IMR-90 (cell line): ENCODE data around the gene ILF3. TPM values are rescaled to one million over a fixed set of nuclear protein-coding genes. Genes with fewer than 3 reads are reported as not detected.

Experiments used
- ATAC-seq: fragments of 200-7000 bp; cut with Tn5 transposase; 2 replicates; pipeline ENCODE4 v1.9.1; 2020; ENCODE audit warnings: low read depth, mild to moderate bottlenecking, moderate library complexity
- BruUV-seq: library from RNA; stranded (reverse); fragments of 400-500 nt; replicated peaks from 2 replicates; lab custom pipeline; 2021; lab: Mats Ljungman, UMichigan
- CTCF ChIA-PET: fragments of 300-600 bp; formaldehyde crosslinking; extraction: SDS; loops from one replicate; lab custom pipeline; 2021; ENCODE audit warnings: antibody characterized with exemption; lab: Yijun Ruan, JAX
- POLR2A ChIA-PET: fragments of 300-600 bp; sonication (Branson Sonifier 250); formaldehyde crosslinking; loops from one replicate; lab custom pipeline; 2022; ENCODE audit warnings: antibody characterized with exemption; ENCODE audit not compliant: unreplicated experiment; lab: Charles Lee
- DNase-seq: peaks from one replicate; pipeline ENCODE4 v3.0.0; 2013
- H2AFZ ChIP-seq: replicated peaks from 2 replicates; pipeline ENCODE3; 2013; ENCODE audit warnings: low read length, mild to moderate bottlenecking; ENCODE audit not compliant: poor library complexity
- H2AK5ac ChIP-seq: 2 replicates; pipeline ENCODE4 v1.6.1; 2013; ENCODE audit warnings: low read depth, low read length, inconsistent platforms
- H2AK9ac ChIP-seq: replicated peaks from 2 replicates; pipeline ENCODE3; 2013; ENCODE audit warnings: mild to moderate bottlenecking, low read depth, low read length, moderate library complexity; ENCODE audit not compliant: poor library complexity
- H2BK120ac ChIP-seq: 2 replicates; pipeline ENCODE4 v1.6.1; 2013; ENCODE audit warnings: low read depth, low read length, inconsistent platforms
- H2BK15ac ChIP-seq: 3 replicates; pipeline ENCODE4 v1.6.1; 2013; ENCODE audit warnings: low read depth, low read length, inconsistent platforms
- H2BK20ac ChIP-seq: 2 replicates; pipeline ENCODE4 v1.6.1; 2013; ENCODE audit warnings: low read depth, mild to moderate bottlenecking, inconsistent platforms, low read length, moderate library complexity
- H2BK5ac ChIP-seq: 2 replicates; pipeline ENCODE4 v1.6.1; 2013; ENCODE audit warnings: mild to moderate bottlenecking, low read depth, low read length, inconsistent platforms; ENCODE audit not compliant: poor library complexity, severe bottlenecking
- H3K14ac ChIP-seq: replicated peaks from 2 replicates; pipeline ENCODE4 v1.6.1; 2013; ENCODE audit warnings: low read depth, low read length, inconsistent platforms
- H3K18ac ChIP-seq: 2 replicates; pipeline ENCODE4 v1.6.1; 2013; ENCODE audit warnings: low read depth, low read length, control low read depth
- H3K23ac ChIP-seq: 2 replicates; pipeline ENCODE4 v1.6.1; 2013; ENCODE audit warnings: low read depth, low read length, inconsistent platforms
- H3K27ac ChIP-seq: 2 replicates; pipeline ENCODE4 v1.5.1; 2013; ENCODE audit warnings: mild to moderate bottlenecking, control low read depth, low read length; ENCODE audit not compliant: insufficient read depth
- H3K27me3 ChIP-seq: 2 replicates; pipeline ENCODE4 v1.6.1; 2013; ENCODE audit warnings: low read length; ENCODE audit not compliant: control insufficient read depth, insufficient read depth
- H3K36me3 ChIP-seq: 2 replicates; pipeline ENCODE4 v1.6.1; 2013; ENCODE audit warnings: low read length, mixed read lengths; ENCODE audit not compliant: control insufficient read depth, insufficient read depth
- H3K4ac ChIP-seq: 2 replicates; pipeline ENCODE4 v1.6.1; 2013; ENCODE audit warnings: low read depth, low read length, inconsistent platforms
- H3K4me1 ChIP-seq: 2 replicates; pipeline ENCODE4 v1.6.1; 2013; ENCODE audit warnings: low read length, mixed read lengths; ENCODE audit not compliant: control insufficient read depth, insufficient read depth
- H3K4me2 ChIP-seq: 2 replicates; pipeline ENCODE4 v1.6.1; 2013; ENCODE audit warnings: low read depth, mild to moderate bottlenecking, control low read depth, low read length, moderate library complexity
- H3K4me3 ChIP-seq: 2 replicates; pipeline ENCODE4 v1.5.1; 2013; ENCODE audit warnings: low read depth, mild to moderate bottlenecking, control low read depth, low read length, moderate library complexity; ENCODE audit not compliant: insufficient read depth
- H3K56ac ChIP-seq: 2 replicates; pipeline ENCODE4 v1.6.1; 2013; ENCODE audit warnings: low read length, inconsistent platforms; ENCODE audit not compliant: insufficient read depth; ENCODE audit errors: extremely low read depth
- H3K79me1 ChIP-seq, 2 experiments: 2 replicates each; pipeline ENCODE4 v1.6.1; 2013; ENCODE audit warnings: low read length in 2 of 2, inconsistent platforms in 1 of 2, low read depth in 1 of 2
- H3K9ac ChIP-seq: 2 replicates; pipeline ENCODE4 v1.6.1; 2013; ENCODE audit warnings: low read depth, low read length, control low read depth
- H3K9me1 ChIP-seq: 2 replicates; pipeline ENCODE4 v1.6.1; 2013; ENCODE audit warnings: low read length, inconsistent platforms; ENCODE audit not compliant: insufficient read depth
- H3K9me3 ChIP-seq: 2 replicates; pipeline ENCODE4 v1.6.1; 2013; ENCODE audit warnings: low read length; ENCODE audit not compliant: control insufficient read depth, insufficient read depth
- H4K20me1 ChIP-seq: 2 replicates; pipeline ENCODE4 v1.6.1; 2013; ENCODE audit warnings: low read length, inconsistent platforms; ENCODE audit not compliant: insufficient read depth
- H4K5ac ChIP-seq: 2 replicates; pipeline ENCODE4 v1.6.1; 2013; ENCODE audit warnings: mild to moderate bottlenecking, low read depth, low read length, control low read depth
- H4K8ac ChIP-seq, 2 experiments: 2 replicates each; pipeline ENCODE4 v1.6.1; 2013; ENCODE audit warnings: low read depth in 2 of 2, low read length in 2 of 2, control low read depth in 1 of 2, inconsistent platforms in 1 of 2
- H4K91ac ChIP-seq: 2 replicates; pipeline ENCODE4 v1.6.1; 2013; ENCODE audit warnings: low read depth, low read length, inconsistent platforms; ENCODE audit not compliant: insufficient read depth
- BHLHE40 ChIP-seq: fragments of 150-350 bp; IDR thresholded peaks from 2 replicates; pipeline ENCODE4 v1.6.1; 2016; ENCODE audit warnings: mild to moderate bottlenecking, low read depth, low read length
- CEBPB ChIP-seq: IDR thresholded peaks from 2 replicates; pipeline ENCODE4 v1.6.1; 2012; ENCODE audit warnings: low read depth, low read length, improper control_type of control experiment
- CHD1 ChIP-seq: IDR thresholded peaks from 2 replicates; pipeline ENCODE4 v1.6.1; 2012; ENCODE audit warnings: low read depth, low read length, improper control_type of control experiment
- FOS ChIP-seq: fragments of 150-350 bp; IDR thresholded peaks from 2 replicates; pipeline ENCODE4 v1.6.1; 2016; ENCODE audit warnings: low read depth, low read length
- MAFK ChIP-seq: IDR thresholded peaks from 2 replicates; pipeline ENCODE4 v1.6.1; 2012; ENCODE audit warnings: low read depth, low read length, improper control_type of control experiment
- MAZ ChIP-seq: IDR thresholded peaks from 2 replicates; pipeline ENCODE4 v1.6.1; 2012; ENCODE audit warnings: low read depth, mild to moderate bottlenecking, low read length, improper control_type of control experiment, moderate library complexity, borderline replicate concordance
- MXI1 ChIP-seq: IDR thresholded peaks from 2 replicates; pipeline ENCODE4 v1.6.1; 2012; ENCODE audit warnings: low read depth, mild to moderate bottlenecking, low read length, moderate library complexity, borderline replicate concordance
- NFE2L2 ChIP-seq: fragments of 150-350 bp; IDR thresholded peaks from 2 replicates; pipeline ENCODE4 v1.6.1; 2016; ENCODE audit warnings: low read depth, mild to moderate bottlenecking, low read length
- POLR2A ChIP-seq: IDR thresholded peaks from 2 replicates; pipeline ENCODE4 v1.6.1; 2012; ENCODE audit warnings: mild to moderate bottlenecking, low read depth, low read length
- RAD21 ChIP-seq: IDR thresholded peaks from 2 replicates; pipeline ENCODE4 v1.6.1; 2012; ENCODE audit warnings: low read length, improper control_type of control experiment
- RCOR1 ChIP-seq: IDR thresholded peaks from 2 replicates; pipeline ENCODE4 v1.6.1; 2012; ENCODE audit warnings: mild to moderate bottlenecking, low read length, improper control_type of control experiment; ENCODE audit not compliant: insufficient replicate concordance
- RFX5 ChIP-seq: IDR thresholded peaks from 2 replicates; pipeline ENCODE4 v1.8.0; 2012; ENCODE audit warnings: low read depth, mild to moderate bottlenecking, low read length, moderate library complexity
- SMC3 ChIP-seq: fragments of 150-350 bp; IDR thresholded peaks from 2 replicates; pipeline ENCODE4 v1.6.1; 2016; ENCODE audit warnings: low read depth, mild to moderate bottlenecking, antibody characterized with exemption, low read length, moderate library complexity
- WGBS, 2 experiments: methylation state at CpG; one replicate each; pipeline versions ENCODE4 v1.1.5 to v1.1.7; 2013; ENCODE audit warnings: missing lambda C conversion rate in 2 of 2; ENCODE audit not compliant: insufficient read length in 1 of 2; ENCODE audit errors: extremely low coverage in 2 of 2; 5-methylcytosine and 5-hydroxymethylcytosine counted together
- dilution Hi-C: fragments of 300-500 bp; cut with HindIII; formaldehyde crosslinking; loops from one replicate; pipeline ENCODE4 v1.14.3; 2018; ENCODE audit warnings: low sequenced_read_pairs; ENCODE audit not compliant: unreplicated experiment
- in situ Hi-C: fragments of 300-500 bp; cut with MboI; formaldehyde crosslinking; loops from 3 replicates; pipeline ENCODE4 v1.14.3; 2019; ENCODE audit warnings: low sequenced_read_pairs, inconsistent platforms, mixed read lengths
- intact Hi-C: fragments of 100-400 bp; cut with micrococcal nuclease; formaldehyde crosslinking; loops from 2 replicates; pipeline ENCODE4 v1.10.0; 2022
- polyA plus RNA-seq, 3 experiments: library from polyadenylated mRNA; depleted of rRNA; stranded (reverse); fragments of >200 nt; gene quantifications; 2 replicates each; pipeline ENCODE4 v1.2.3, GENCODE V29; 2012; ENCODE audit warnings: low replicate concordance in 1 of 3
- total RNA-seq: library from RNA; depleted of rRNA; stranded (reverse); fragments of >200 nt; gene quantifications from 2 replicates; pipeline ENCODE4 v1.2.3, GENCODE V29; 2012
- TF ChIP-seq, protein P1 (sequence below): fragments of 150-350 bp; IDR thresholded peaks from 2 replicates; pipeline ENCODE4 v1.6.1; 2016; ENCODE audit warnings: low read depth, mild to moderate bottlenecking, low read length, moderate library complexity, borderline replicate concordance
- TF ChIP-seq, protein P2 (sequence below): fragments of 150-350 bp; IDR thresholded peaks from 2 replicates; pipeline ENCODE4 v1.6.1; 2017; ENCODE audit warnings: mild to moderate bottlenecking, antibody characterized with exemption, low read length, low read depth
- TF ChIP-seq, protein P3 (sequence below): conservative IDR thresholded peaks from 2 replicates; pipeline ENCODE4 v1.5.1; 2012; ENCODE audit warnings: mild to moderate bottlenecking, low read depth, low read length, improper control_type of control experiment

The ILF3 gene
- total and polyA plus RNA-seq, 2 of the 4 experiments (the other 2 are of a cell fraction): 120 to 166 TPM

DNA sequence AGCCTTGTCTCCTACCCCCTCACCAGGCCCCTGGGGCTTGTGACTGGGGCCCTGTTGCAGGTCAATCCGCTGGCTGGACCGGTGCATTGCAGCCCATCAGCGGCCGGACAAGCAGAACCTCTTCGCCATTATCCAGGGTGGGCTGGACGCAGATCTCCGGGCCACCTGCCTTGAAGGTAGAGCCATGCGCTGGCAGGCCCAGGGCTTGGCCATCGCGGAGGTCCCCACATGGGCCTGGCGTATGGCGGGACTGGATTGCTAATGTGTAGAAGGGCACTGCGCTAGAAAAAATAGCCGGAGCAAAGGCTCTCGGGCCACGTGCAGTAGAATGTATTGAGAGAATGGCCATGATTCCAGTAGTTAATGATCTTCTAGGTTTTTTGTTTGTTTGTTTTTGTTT, 53.3 kb downstream of the ILF3 start:
- Histone ChIP-seq H2AK5ac (no peak overlapping the region), H3K27me3 (no peaks in the 10 kb centered on the region), H2BK20ac (no peak overlapping the region), H4K8ac (no peak overlapping the region), H3K4me1 (peaks cover 3% of the 10 kb centered on the region; the same call in 1 of the 2 replicates), H4K91ac (no peak overlapping the region), H4K5ac (no peak overlapping the region), H3K4me2 (no peak overlapping the region), H3K36me3 (peaks cover 11% of the 10 kb centered on the region), H3K9me1 (0 out of 2 replicates have a peak, but pooled peaks cover 4% of the 10 kb centered on the region), H2AK9ac (no peak overlapping the region), H2BK5ac (no peak overlapping the region), H3K79me1 (peaks cover 1 to 5% of the 10 kb centered on the region in 2 experiments), H3K18ac (no peak overlapping the region), H3K27ac (no peak overlapping the region), H3K4ac (no peak overlapping the region), H3K4me3 (no peak overlapping the region), H3K56ac (no peak overlapping the region), H2BK120ac (no peak overlapping the region), H2AFZ (no peak overlapping the region), H3K9ac (no peak overlapping the region), H2BK15ac (no peak overlapping the region), H3K14ac (no peak overlapping the region), H4K20me1 (no peaks in the 10 kb centered on the region), H3K9me3 (no peaks in the 10 kb centered on the region), H3K23ac (no peak overlapping the region)
- in situ Hi-C loops (no loop called here), dilution Hi-C loops (no loop called here), intact Hi-C loops (no loop called here)
- DNase-seq: no peak
- BruUV-seq: no TSS peak
- WGBS, 2 experiments: 95% methylated on average over 15 of the region's 16 CpGs; no CpG with 5 or more reads in 1 of the 2 experiments
- ChIA-PET CTCF (no interaction called here), POLR2A (no interaction called here)
- ATAC-seq: no peak
- TF ChIP-seq MXI1 (no peak), POLR2A (no peak), SMC3 (no peak), RFX5 (no peak), MAFK (no peak), FOS (no peak), BHLHE40 (no peak), CEBPB (no peak), RCOR1 (no peak), MAZ (no peak), CHD1 (no peak), RAD21 (no peak), NFE2L2 (no peak)
- TF ChIP-seq, protein P1, sequence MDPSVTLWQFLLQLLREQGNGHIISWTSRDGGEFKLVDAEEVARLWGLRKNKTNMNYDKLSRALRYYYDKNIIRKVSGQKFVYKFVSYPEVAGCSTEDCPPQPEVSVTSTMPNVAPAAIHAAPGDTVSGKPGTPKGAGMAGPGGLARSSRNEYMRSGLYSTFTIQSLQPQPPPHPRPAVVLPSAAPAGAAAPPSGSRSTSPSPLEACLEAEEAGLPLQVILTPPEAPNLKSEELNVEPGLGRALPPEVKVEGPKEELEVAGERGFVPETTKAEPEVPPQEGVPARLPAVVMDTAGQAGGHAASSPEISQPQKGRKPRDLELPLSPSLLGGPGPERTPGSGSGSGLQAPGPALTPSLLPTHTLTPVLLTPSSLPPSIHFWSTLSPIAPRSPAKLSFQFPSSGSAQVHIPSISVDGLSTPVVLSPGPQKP: no peak
- TF ChIP-seq, protein P2, sequence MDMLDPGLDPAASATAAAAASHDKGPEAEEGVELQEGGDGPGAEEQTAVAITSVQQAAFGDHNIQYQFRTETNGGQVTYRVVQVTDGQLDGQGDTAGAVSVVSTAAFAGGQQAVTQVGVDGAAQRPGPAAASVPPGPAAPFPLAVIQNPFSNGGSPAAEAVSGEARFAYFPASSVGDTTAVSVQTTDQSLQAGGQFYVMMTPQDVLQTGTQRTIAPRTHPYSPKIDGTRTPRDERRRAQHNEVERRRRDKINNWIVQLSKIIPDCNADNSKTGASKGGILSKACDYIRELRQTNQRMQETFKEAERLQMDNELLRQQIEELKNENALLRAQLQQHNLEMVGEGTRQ: no peak
- TF ChIP-seq, protein P3, sequence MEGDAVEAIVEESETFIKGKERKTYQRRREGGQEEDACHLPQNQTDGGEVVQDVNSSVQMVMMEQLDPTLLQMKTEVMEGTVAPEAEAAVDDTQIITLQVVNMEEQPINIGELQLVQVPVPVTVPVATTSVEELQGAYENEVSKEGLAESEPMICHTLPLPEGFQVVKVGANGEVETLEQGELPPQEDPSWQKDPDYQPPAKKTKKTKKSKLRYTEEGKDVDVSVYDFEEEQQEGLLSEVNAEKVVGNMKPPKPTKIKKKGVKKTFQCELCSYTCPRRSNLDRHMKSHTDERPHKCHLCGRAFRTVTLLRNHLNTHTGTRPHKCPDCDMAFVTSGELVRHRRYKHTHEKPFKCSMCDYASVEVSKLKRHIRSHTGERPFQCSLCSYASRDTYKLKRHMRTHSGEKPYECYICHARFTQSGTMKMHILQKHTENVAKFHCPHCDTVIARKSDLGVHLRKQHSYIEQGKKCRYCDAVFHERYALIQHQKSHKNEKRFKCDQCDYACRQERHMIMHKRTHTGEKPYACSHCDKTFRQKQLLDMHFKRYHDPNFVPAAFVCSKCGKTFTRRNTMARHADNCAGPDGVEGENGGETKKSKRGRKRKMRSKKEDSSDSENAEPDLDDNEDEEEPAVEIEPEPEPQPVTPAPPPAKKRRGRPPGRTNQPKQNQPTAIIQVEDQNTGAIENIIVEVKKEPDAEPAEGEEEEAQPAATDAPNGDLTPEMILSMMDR: no peak
